ENCODE measurements around the gene FARS2.

GRCh38 chr6:5531853-5532375 lies 270.6 kb downstream of the FARS2 start:
- TF ChIP-seq CTCF (IDR thresholded peaks at IDR 0.05) (no peak), POLR2AphosphoS5 (IDR thresholded peaks at IDR 0.05) (no peak), POLR2A (IDR thresholded peaks at IDR 0.05) (no peak)
